ENCODE results near the gene MINDY1. TPM values are rescaled to one million over a fixed set of nuclear protein-coding genes. Genes with fewer than 3 reads are reported as not detected.

Gene MINDY1
- total and polyA plus RNA-seq, 9 of the 15 experiments (the other 6 are each of a cell fraction or from before 2014, with no cell fraction given), result 0.49 to 11.0 (median 6.0) TPM

- Histone ChIP-seq H3K27ac (ENCODE audit: extremely low read depth, low read depth, low read length) (no peak overlapping the region), H3K36me3 (ENCODE audit: control insufficient read depth, insufficient read depth, low read length) (peaks cover 89% of the 10 kb centered on the region), H3K4me2 (ENCODE audit: insufficient read depth, low read length) (no peak overlapping the region), H3K9me3 (replicated peaks; ENCODE audit: control insufficient read depth, insufficient read depth, low read depth, low read length) (no peaks in the 10 kb centered on the region), H3K4me1 (replicated peaks in 1 of 2; ENCODE audit: control insufficient read depth in 2 of 2, insufficient read depth in 2 of 2, low read length in 2 of 2) (no peaks in the 10 kb centered on the region; a peak in 1 of 5 replicates), H3K79me2 (ENCODE audit: control insufficient read depth, insufficient read depth, low read length) (no peaks in the 10 kb centered on the region), H2AFZ (ENCODE audit: low read depth, low read length) (no peak overlapping the region), H3K9me1 (ENCODE audit: control insufficient read depth, insufficient read depth, low read length) (no peaks in the 10 kb centered on the region), H3K9ac (ENCODE audit: insufficient read depth in 1 of 2, low read depth in 2 of 2, low read length in 2 of 2) (no peak overlapping the region), H4K20me1 (replicated peaks; ENCODE audit: control insufficient read depth, insufficient read depth, low read length) (0 out of 2 replicates have a peak, but pooled peaks cover 6% of the 10 kb centered on the region), H3K27me3 (ENCODE audit: control insufficient read depth in 2 of 2, insufficient read depth in 2 of 2, low read length in 2 of 2) (no peaks in the 10 kb centered on the region), H3K4me3 (no peak overlapping the region)
- intact Hi-C loops (cut with micrococcal nuclease) (no loop called here), in situ Hi-C loops (cut with MboI) (no loop called here)
- WGBS (ENCODE audit: insufficient coverage, low coverage, missing lambda C conversion rate), result 57% methylated on average over 4 of the region's 4 CpGs
- peak; percentile 52 for FAIRE-seq
- DNase-seq (ENCODE audit: extremely low read depth in 1 of 4, low spot score in 3 of 4), result no peak
- BruUV-seq (replicated peaks), result no TSS peak
- ATAC-seq, result peak; percentile 15
- TF ChIP-seq MBD1 (CRISPR knock-in tag; IDR thresholded peaks at IDR 0.05), result no peak
- peak; percentile 11; the same call in 1 of the 2 replicates for TF ChIP-seq POLR2A (conservative IDR thresholded peaks at IDR 0.05)
- ChIA-PET CTCF (ENCODE audit: low intra/inter-chr PET ratio) (no interaction called here), POLR2A (interaction anchor here (0.7 to 5.6 kb wide), 3 partner anchors 10 to 14 kb away, joined by 5 to 58 read pairs (median 15); partner anchors contain the start of gene CERS2)
Observed at GRCh38 chr1:150961756-150962155, 44.9 kb downstream of the MINDY1 start.

GRCh38 chr1:150960646-150961045 is 46.1 kb downstream of the MINDY1 start:
- in situ Hi-C loops (cut with MboI), result no loop called here
- no peaks in the 10 kb centered on the region for H3K27me3 ChIP-seq (ENCODE audit: control insufficient read depth in 2 of 2, insufficient read depth in 2 of 2, low read length in 2 of 2)
- no peak for ATAC-seq
- ChIA-PET CTCF (ENCODE audit: low intra/inter-chr PET ratio) (no interaction called here), POLR2A (interaction anchor here (0.6 to 1.1 kb wide), 4 partner anchors 10 to 152 kb away, joined by 3 to 4 read pairs (median 3); partner anchors contain the start of gene CTSK)
- no peak for FAIRE-seq
- DNase-seq (ENCODE audit: extremely low read depth in 1 of 4, low spot score in 3 of 4), result no peak
- H3K4me3 ChIP-seq, result no peak overlapping the region
- H3K27ac ChIP-seq (ENCODE audit: extremely low read depth, low read depth, low read length), result no peak overlapping the region
- no peaks in the 10 kb centered on the region; a peak in 1 of 5 replicates for H3K4me1 ChIP-seq (replicated peaks in 1 of 2; ENCODE audit: control insufficient read depth in 2 of 2, insufficient read depth in 2 of 2, low read length in 2 of 2)
- no peak for TF ChIP-seq BRCA1 (IDR thresholded peaks at IDR 0.05)
- no peak for TF ChIP-seq BRCA1 (CRISPR knock-in tag; IDR thresholded peaks at IDR 0.05)
- TF ChIP-seq POLR2AphosphoS5 (IDR thresholded peaks at IDR 0.05; ENCODE audit: control insufficient read depth, insufficient read depth, low read depth, low read length), result peak; percentile 23; the same call in 1 of the 2 replicates
- 91% methylated on average over 6 of the region's 7 CpGs for WGBS (ENCODE audit: insufficient coverage, low coverage, missing lambda C conversion rate)
- intact Hi-C loops (cut with micrococcal nuclease), result no loop called here
- 0 out of 2 replicates have a peak, but pooled peaks cover 3% of the 10 kb centered on the region for H4K20me1 ChIP-seq (replicated peaks; ENCODE audit: control insufficient read depth, insufficient read depth, low read length)
- H2AFZ ChIP-seq (ENCODE audit: low read depth, low read length), result no peak overlapping the region
- no peaks in the 10 kb centered on the region for H3K9me3 ChIP-seq (replicated peaks; ENCODE audit: control insufficient read depth, insufficient read depth, low read depth, low read length)
- TSS peak; percentile 45 for BruUV-seq (replicated peaks)
- H3K79me2 ChIP-seq (ENCODE audit: control insufficient read depth, insufficient read depth, low read length), result no peaks in the 10 kb centered on the region
- H3K36me3 ChIP-seq (ENCODE audit: control insufficient read depth, insufficient read depth, low read length), result peaks cover 83% of the 10 kb centered on the region
- H3K9ac ChIP-seq (ENCODE audit: insufficient read depth in 1 of 2, low read depth in 2 of 2, low read length in 2 of 2), result no peak overlapping the region
- H3K9me1 ChIP-seq (ENCODE audit: control insufficient read depth, insufficient read depth, low read length), result no peaks in the 10 kb centered on the region
- H3K4me2 ChIP-seq (ENCODE audit: insufficient read depth, low read length), result no peak overlapping the region

Measured in K562 (cell line).